Measurements from ENCODE around the gene PUDP. TPM values are rescaled to one million over a fixed set of nuclear protein-coding genes. Genes with fewer than 3 reads are reported as not detected.

PUDP gene
- total and polyA plus RNA-seq, 12 donors = 4.3 to 29.3 (median 14.5) TPM

GRCh38 chrX:7127056-7127455 is 20.9 kb downstream of the PUDP start:
- no peaks in the 10 kb centered on the region for H3K4me1 ChIP-seq (replicated peaks in 1 of 2)
- intact Hi-C loops (cut with DNase I) = no loop called here
- no peak overlapping the region for H3K27ac ChIP-seq
- no peaks in the 10 kb centered on the region for H3K9me3 ChIP-seq (replicated peaks in 1 of 3)
- DNase-seq = no peak
- WGBS, 4 donors = 88 to 99% (median 92%) methylated on average over 2 of the region's 2 CpGs
- no peaks in the 10 kb centered on the region for H3K27me3 ChIP-seq
- H3K4me3 ChIP-seq = no peak overlapping the region
- H3K36me3 ChIP-seq (replicated peaks in 1 of 2) = no peaks in the 10 kb centered on the region
- TF ChIP-seq POLR2A (IDR thresholded peaks at IDR 0.05) (no peak), CTCF (IDR thresholded peaks at IDR 0.05) (no peak)

- 14 to 42% (median 29%) methylated on average over 2 of the region's 2 CpGs for WGBS, 4 donors
- intact Hi-C loops (cut with DNase I) = no loop called here
- H3K27ac ChIP-seq = no peak overlapping the region
These were observed 27.1 kb downstream of the PUDP start for GRCh38 chrX:7120878-7121219.

GRCh38 chrX:7119950-7120877 is 27.7 kb downstream of the PUDP start:
- no peak for DNase-seq
- peaks cover 6 to 16% of the 10 kb centered on the region in 2 donors for H3K4me1 ChIP-seq (replicated peaks in 1 of 2)
- TF ChIP-seq POLR2A (IDR thresholded peaks at IDR 0.05) (no peak), CTCF (IDR thresholded peaks at IDR 0.05) (no peak)
- no peak overlapping the region for H3K27ac ChIP-seq
- 81 to 96% (median 89%) methylated on average over 7 of the region's 7 CpGs for WGBS, 4 donors
- no peak overlapping the region for H3K4me3 ChIP-seq
- H3K36me3 ChIP-seq (replicated peaks in 1 of 2) = no peaks in the 10 kb centered on the region
- intact Hi-C loops (cut with DNase I) = no loop called here
- no peaks in the 10 kb centered on the region for H3K9me3 ChIP-seq (replicated peaks in 1 of 3)
- H3K27me3 ChIP-seq = no peaks in the 10 kb centered on the region

More at GRCh38 chrX:7120878-7121219, 27.1 kb downstream of the PUDP start:
- no peak for DNase-seq
- Histone ChIP-seq H3K4me3 (no peak overlapping the region), H3K36me3 (replicated peaks in 1 of 2) (no peaks in the 10 kb centered on the region), H3K4me1 (replicated peaks in 1 of 2) (peaks cover 6 to 12% of the 10 kb centered on the region in 2 donors), H3K27me3 (no peaks in the 10 kb centered on the region), H3K9me3 (replicated peaks in 1 of 3) (no peaks in the 10 kb centered on the region)
- TF ChIP-seq POLR2A (IDR thresholded peaks at IDR 0.05) = no peak
- no peak for TF ChIP-seq CTCF (IDR thresholded peaks at IDR 0.05)

GRCh38 chrX:7117587-7117986 is 30.4 kb downstream of the PUDP start:
- WGBS, 4 donors = 89 to 99% (median 95%) methylated on average over 3 of the region's 3 CpGs

More at GRCh38 chrX:7117587-7117986, 30.4 kb downstream of the PUDP start:
- intact Hi-C loops (cut with DNase I) = no loop called here
- Histone ChIP-seq H3K36me3 (replicated peaks in 1 of 2) (no peaks in the 10 kb centered on the region), H3K4me1 (replicated peaks in 1 of 2) (peaks cover 6 to 20% of the 10 kb centered on the region in 2 donors), H3K27ac (no peak overlapping the region), H3K4me3 (no peak overlapping the region), H3K9me3 (replicated peaks in 1 of 3) (no peaks in the 10 kb centered on the region), H3K27me3 (no peaks in the 10 kb centered on the region)
- DNase-seq = no peak
- TF ChIP-seq CTCF (IDR thresholded peaks at IDR 0.05) (no peak), POLR2A (IDR thresholded peaks at IDR 0.05) (no peak)

All from adrenal gland (tissue), 12 donors.